GM18519 (cell line): ENCODE data around the gene MYRFL.
A peak's percentile ranks its signal among the peaks of the same experiment; 100 is the strongest.

Experiments used
- ATAC-seq: cut with Tn5 transposase; IDR thresholded peaks from one replicate; pipeline ENCODE4 v1.9.1; 2021; ENCODE audit warnings: mild to moderate bottlenecking, moderate library complexity; ENCODE audit not compliant: unreplicated experiment, low FRiP score

MYRFL gene

DNA sequence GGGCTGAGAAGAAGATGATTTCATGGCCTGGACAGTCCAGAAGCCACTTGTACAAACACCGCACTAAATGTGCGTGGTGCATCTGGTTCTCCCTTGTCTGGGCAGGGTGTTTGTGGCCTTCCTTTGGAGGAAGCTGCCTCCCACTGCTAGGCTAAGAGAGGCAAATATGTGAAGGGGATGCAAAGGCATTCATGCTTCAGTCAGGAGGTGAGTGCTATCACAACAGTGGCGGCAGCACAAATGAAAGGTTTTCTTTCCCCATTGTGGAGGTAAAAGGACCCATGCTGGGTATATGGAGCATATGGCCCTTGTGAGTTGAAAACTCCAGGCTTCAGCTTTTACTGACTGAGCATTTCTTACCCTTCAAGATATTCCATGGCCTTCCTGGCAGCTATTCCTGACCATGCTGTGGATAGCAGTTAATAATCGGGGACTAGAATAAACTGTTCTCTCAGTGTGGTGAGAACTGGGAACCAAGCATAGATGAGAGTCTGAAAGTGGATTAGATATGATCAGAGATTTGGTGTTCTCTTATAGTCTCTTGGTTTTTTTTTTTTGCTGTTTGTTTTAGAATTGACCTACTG is 69.9 kb downstream of the MYRFL start:
- no peak for ATAC-seq

DNA sequence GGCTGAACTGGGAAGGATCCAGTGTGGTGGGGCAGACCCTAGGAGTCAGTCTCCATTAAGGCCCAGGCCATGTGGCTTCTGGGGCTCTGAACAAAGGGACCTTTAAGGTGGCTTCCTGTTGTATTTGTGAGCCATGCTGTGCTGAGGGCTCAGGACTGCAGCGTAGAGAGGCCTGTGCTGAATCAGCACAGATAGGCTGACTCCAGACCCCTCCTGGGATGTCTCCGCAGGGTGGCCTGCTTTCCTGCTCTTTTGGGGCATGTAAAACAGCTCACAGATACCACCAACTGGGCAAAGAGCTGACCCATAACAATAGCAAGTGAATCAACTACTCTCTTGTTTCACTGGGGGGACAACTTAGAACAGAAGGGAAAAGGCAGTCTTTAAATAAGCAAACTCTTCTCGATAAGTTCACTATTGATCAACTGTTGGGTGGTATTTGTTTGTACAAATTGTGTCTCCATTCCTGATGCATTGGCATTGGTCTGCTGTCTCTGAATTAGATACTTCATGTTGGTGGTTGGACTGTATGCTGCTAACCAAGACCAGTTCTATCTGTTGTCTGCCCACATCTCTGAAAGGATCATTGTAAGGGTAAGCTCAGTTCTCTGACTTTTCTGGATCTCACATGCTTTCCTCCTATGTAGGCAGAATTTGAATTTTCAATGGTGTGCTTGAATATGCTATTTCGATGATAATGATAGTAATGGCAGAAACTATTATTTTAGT is 71.8 kb downstream of the MYRFL start:
- no peak for ATAC-seq

DNA sequence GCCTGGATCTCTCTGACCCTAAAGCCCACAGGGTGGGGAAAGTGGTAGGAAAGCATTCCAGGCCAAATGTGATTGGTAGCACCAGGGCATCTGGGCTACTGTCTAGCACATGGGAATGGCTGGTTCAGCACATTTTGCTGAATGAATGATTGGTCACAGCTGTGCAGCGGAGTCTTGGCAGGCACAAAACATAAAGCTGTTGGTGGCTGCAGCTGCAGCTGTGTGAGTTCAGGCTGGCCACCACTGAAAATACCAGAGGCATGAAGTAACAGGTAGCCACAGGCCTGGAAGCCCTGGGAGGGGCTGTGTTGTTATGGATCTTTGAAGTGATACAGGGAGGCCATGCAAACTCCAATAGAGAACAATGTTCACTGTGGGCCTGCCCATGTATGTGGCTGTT is 72.7 kb downstream of the MYRFL start:
- no peak for ATAC-seq

- ATAC-seq = no peak
Observed at GRCh38 chr12:69898236-69898635, 73.2 kb downstream of the MYRFL start.

GRCh38 chr12:69900720-69901131 is 75.7 kb downstream of the MYRFL start:
- no peak for ATAC-seq

- no peak for ATAC-seq
Observed at GRCh38 chr12:69901221-69901905, 76.3 kb downstream of the MYRFL start.

GRCh38 chr12:69903548-69903947 is 78.5 kb downstream of the MYRFL start:
- no peak for ATAC-seq

GRCh38 chr12:69904777-69905176 is 79.8 kb downstream of the MYRFL start:
- ATAC-seq = no peak

- ATAC-seq = no peak
Observed at GRCh38 chr12:69905801-69906200, 80.8 kb downstream of the MYRFL start.

DNA sequence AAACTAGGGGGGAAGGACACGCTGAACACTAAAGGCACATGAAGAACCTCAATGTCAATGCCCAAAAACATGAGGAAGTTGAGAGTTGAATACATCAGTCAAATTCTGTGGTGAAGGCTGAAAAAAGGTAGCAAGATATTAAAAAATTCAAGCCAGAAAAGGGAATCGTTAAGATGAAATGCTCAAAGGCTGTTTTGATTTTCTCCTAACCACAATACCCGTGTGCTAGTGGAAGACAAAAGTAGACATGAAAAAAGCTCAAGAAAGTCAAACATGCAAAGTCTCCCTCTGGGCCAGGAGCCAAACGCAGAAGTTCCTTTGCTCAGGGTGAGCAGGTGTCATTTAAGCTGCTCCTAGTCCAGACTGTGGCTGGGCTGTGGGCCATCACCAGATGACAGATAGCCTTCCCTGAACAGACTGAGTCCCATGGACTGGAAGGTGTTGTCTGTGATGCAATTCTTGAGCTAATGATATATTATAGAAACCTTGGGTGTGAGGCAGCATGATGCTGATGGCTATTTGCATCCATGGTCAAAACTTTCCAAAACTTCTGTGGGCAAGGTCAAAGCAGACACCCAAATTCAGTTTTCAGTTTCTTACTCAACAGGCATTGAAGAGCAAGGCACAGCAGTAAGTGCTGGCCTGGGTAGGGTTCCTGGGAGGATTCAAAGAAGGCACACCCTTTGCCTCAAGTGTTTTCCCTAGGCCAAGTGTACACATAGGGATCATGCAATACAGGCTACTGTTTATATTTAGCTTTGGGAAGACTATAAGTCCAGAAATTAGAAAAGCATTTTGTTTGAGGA is 81.6 kb downstream of the MYRFL start:
- peak; percentile 71 for ATAC-seq

- no peak for ATAC-seq
Observed at GRCh38 chr12:69908203-69908602, 83.2 kb downstream of the MYRFL start.

GRCh38 chr12:69910694-69911093 is 85.7 kb downstream of the MYRFL start:
- no peak for ATAC-seq

DNA sequence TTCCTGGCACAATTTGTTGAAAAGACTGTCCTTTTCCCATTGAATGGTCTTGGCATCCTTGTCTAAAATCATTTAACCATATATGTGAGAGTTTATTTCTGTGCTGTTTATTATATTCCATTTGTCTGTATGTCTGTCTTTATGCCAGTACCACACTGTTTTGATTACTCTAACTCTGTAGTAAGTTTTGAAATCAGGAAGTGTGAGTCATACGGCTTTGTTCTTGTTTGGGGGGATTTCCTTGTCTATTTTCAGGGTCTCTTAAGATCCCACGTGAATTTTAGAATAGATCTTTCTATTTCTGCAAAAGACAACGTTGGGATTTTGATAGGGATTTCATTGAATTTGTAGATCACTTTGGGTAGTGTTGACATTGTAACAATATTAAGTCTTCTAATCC is 88.5 kb downstream of the MYRFL start:
- ATAC-seq = no peak

- no peak for ATAC-seq
Observed at GRCh38 chr12:69915964-69916363, 90.9 kb downstream of the MYRFL start.

DNA sequence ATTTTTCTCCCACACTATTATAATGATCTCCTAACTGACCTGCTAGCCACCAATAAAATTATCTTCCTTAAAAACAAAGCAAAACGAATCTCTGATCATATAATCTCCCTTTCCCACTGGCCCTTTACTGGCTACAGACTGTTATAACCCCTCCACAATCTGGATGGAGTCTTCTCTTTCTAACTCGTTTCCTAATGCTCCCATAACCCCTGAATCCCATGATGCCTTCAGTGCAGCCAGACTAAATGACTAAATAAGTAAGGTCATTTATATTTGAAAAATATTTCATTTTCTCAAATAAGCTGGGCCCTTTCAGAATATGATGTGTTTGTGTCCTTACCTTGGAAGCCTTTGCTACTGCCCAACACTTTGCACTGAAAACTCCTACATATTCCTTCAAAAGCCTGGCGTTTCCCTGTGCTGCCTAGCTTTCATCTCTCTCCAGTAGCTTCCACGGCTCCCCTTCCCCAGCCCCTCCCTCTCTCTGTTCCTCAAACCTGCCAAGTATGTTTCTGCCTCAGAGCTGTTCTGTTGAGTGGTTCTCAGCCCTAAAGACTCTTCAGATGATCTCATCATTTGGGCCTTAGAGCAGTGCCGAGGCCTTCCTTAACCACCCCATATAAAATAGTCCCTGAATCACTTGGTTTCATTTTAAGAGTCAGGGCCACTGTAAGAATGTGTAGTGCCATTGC is 91.7 kb downstream of the MYRFL start:
- ATAC-seq = no peak

DNA sequence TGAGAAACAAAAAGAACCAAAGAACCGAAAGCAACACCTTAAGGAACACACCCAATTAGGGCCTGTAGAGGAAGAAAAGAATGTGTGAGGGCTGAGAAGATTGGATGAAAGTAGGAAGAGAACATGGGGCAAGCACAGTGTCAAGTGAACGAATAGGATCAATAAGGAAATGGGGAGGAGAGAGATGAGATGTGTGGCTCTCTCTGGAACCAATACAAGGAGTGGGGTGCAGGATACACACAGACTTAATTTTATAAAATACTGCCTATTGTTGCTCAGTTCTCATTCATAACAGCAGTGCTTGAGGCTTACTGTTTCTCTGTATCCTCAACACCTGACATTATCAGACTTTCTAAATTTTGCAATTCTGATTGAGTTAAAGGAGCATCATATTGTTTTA is 93.3 kb downstream of the MYRFL start:
- no peak for ATAC-seq

- no peak for ATAC-seq
Observed at GRCh38 chr12:69919495-69919894, 94.5 kb downstream of the MYRFL start.

GRCh38 chr12:69921831-69922230 is 96.8 kb downstream of the MYRFL start:
- no peak for ATAC-seq

DNA sequence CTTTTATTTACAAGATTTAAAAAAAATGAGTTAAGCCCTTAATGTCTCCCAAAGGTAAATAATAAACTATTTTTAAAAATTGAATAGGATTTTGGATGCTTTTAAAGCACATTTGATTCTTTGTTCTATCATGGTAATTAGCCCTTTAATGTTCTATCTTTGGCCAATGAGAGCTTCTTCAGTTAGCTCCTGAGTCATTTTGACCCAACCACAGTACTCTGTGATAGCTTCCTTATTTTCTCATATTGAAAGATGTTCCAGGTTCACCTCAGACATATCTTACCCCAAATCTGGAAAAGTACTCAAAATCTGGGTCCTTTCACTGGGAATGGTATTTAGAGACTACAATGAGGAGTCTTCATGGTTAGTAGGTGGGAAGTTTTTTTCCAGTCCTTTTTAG is 98.0 kb downstream of the MYRFL start:
- ATAC-seq = peak; percentile 47

DNA sequence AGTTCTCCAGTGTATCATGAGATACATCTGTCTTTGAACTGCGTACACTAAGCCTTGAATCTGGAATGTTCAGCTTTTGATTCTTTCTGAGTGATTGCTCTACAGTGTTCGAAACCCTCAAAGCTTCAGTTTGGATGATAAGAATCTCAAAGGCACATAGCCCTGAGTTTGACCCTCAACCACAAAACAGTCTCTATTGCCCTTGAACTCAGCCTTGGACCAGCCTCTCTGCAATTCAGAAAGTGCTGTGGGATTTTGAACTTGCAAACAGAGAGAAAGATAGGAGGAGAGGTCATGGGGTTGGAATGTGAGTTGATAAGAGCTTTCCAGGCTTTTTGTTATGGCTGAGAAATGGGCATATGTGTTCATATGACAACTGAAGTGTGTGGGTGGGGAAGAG is 100.3 kb downstream of the MYRFL start:
- ATAC-seq = no peak
